Measurements from ENCODE around the gene GGA1. TPM values are rescaled to one million over a fixed set of nuclear protein-coding genes. Genes with fewer than 3 reads are reported as not detected.
A peak's percentile ranks its signal among the peaks of the same experiment; 100 is the strongest.

Gene GGA1
- total and polyA plus RNA-seq, 10 of the 15 experiments (the other 5 are each of a cell fraction or from before 2014, with no cell fraction given) = 1.4 to 79.4 (median 44.4) TPM

GRCh38 chr22:37608477-37609239 is at the start of gene GGA1 (continued):
- peak; percentile 22; the same call in 1 of the 2 replicates for TF ChIP-seq ZNF687 (IDR thresholded peaks at IDR 0.05)
- TF ChIP-seq BRCA1 (IDR thresholded peaks at IDR 0.05; ENCODE audit: low read depth, low read length) = peak; percentile 71
- TF ChIP-seq, protein P1, sequence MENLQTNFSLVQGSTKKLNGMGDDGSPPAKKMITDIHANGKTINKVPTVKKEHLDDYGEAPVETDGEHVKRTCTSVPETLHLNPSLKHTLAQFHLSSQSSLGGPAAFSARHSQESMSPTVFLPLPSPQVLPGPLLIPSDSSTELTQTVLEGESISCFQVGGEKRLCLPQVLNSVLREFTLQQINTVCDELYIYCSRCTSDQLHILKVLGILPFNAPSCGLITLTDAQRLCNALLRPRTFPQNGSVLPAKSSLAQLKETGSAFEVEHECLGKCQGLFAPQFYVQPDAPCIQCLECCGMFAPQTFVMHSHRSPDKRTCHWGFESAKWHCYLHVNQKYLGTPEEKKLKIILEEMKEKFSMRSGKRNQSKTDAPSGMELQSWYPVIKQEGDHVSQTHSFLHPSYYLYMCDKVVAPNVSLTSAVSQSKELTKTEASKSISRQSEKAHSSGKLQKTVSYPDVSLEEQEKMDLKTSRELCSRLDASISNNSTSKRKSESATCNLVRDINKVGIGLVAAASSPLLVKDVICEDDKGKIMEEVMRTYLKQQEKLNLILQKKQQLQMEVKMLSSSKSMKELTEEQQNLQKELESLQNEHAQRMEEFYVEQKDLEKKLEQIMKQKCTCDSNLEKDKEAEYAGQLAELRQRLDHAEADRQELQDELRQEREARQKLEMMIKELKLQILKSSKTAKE (IDR thresholded peaks at IDR 0.05; ENCODE audit: low read depth, poor library complexity, severe bottlenecking) = peak; percentile 70
- peak; percentile 65 for TF ChIP-seq HDAC6 (IDR thresholded peaks at IDR 0.05; ENCODE audit: unreplicated experiment)
- 0 out of 2 replicates have a peak, but pooled peaks have one; percentile 51 for TF ChIP-seq TARDBP (IDR thresholded peaks at IDR 0.05; ENCODE audit: borderline replicate concordance)
- no peak for TF ChIP-seq CHD4 (IDR thresholded peaks at IDR 0.05)
- TF ChIP-seq PBX3 (IDR thresholded peaks at IDR 0.05; ENCODE audit: insufficient replicate concordance, low read depth, low read length) = peak; percentile 23
- TF ChIP-seq RCOR1 (conservative IDR thresholded peaks at IDR 0.05; ENCODE audit: low read depth, low read length) = no peak
- 0 out of 2 replicates have a peak, but pooled peaks have one; percentile 13 for TF ChIP-seq NFYB (IDR thresholded peaks at IDR 0.05; ENCODE audit: insufficient read depth, low read depth, low read length)
- TF ChIP-seq CHD2 (IDR thresholded peaks at IDR 0.05; ENCODE audit: borderline replicate concordance, low read depth, low read length) = peak; percentile 98
- TF ChIP-seq SPI1 (IDR thresholded peaks at IDR 0.05; ENCODE audit: borderline replicate concordance, insufficient read depth, low read depth, low read length) = peak; percentile 85
- peak; percentile 58; the same call in 1 of the 2 replicates for TF ChIP-seq ZBTB11 (CRISPR knock-in tag; IDR thresholded peaks at IDR 0.05)
- TF ChIP-seq KLF5 (IDR thresholded peaks at IDR 0.05; ENCODE audit: partially characterized antibody) = peak; percentile 85
- TF ChIP-seq SP1 (IDR thresholded peaks at IDR 0.05; ENCODE audit: low read depth, low read length) = peak; percentile 78
- TF ChIP-seq NR2C1 (IDR thresholded peaks at IDR 0.05) = peak; percentile 84
- peak; percentile 86; the same call in 1 of the 2 replicates for TF ChIP-seq RB1 (IDR thresholded peaks at IDR 0.05; ENCODE audit: borderline replicate concordance)
- peak; percentile 47; the same call in 1 of the 2 replicates for TF ChIP-seq CBFB (IDR thresholded peaks at IDR 0.05; ENCODE audit: low read depth)
- TF ChIP-seq FOXK2 (IDR thresholded peaks at IDR 0.05) = peak; percentile 83

Measured in GM12878 (cell line).